Suprapubic skin (tissue), 4 donors: ENCODE results near the gene TEKT5.

Source experiments
- CTCF ChIP-seq, 2 donors: fragments of 200-600 bp in 1 of 2; fragments of 450-650 bp in 1 of 2; sonication (generic) in 1 of 2; IDR thresholded peaks; one replicate each; pipeline ENCODE4 v1.5.1; 2016 to 2019; ENCODE audit warnings: antibody characterized with exemption in 2 of 2, mild to moderate bottlenecking in 1 of 2, moderate library complexity in 1 of 2
- EP300 ChIP-seq: sonication (generic); formaldehyde crosslinking; IDR thresholded peaks from one replicate; pipeline ENCODE4 v1.6.1; 2017; ENCODE audit warnings: antibody characterized with exemption
- POLR2A ChIP-seq, 2 donors: fragments of 450-650 bp; IDR thresholded peaks; one replicate each; pipeline ENCODE4 v1.6.1; 2017; ENCODE audit warnings: antibody characterized with exemption in 2 of 2, mild to moderate bottlenecking in 2 of 2, moderate library complexity in 2 of 2
- POLR2AphosphoS5 ChIP-seq, 3 donors: sonication (generic); formaldehyde crosslinking; IDR thresholded peaks; one replicate each; pipeline ENCODE4 v1.6.1; 2017; ENCODE audit warnings: antibody characterized with exemption in 3 of 3

- TF ChIP-seq CTCF (IDR thresholded peaks at IDR 0.05) (no peak), POLR2A (IDR thresholded peaks at IDR 0.05) (no peak), EP300 (no peak), POLR2AphosphoS5 (IDR thresholded peaks at IDR 0.05) (no peak)
Measured at GRCh38 chr16:10644092-10644491, 50.6 kb downstream of the TEKT5 start.
